Body of pancreas (tissue), 4 donors: ENCODE data around the gene TOX2. TPM values are rescaled to one million over a fixed set of nuclear protein-coding genes. Genes with fewer than 3 reads are reported as not detected.

ENCODE experiments used
- ATAC-seq: fragments of 150-250 bp; one replicate; pipeline ENCODE4 v1.9.1; 2016
- DNase-seq, 4 donors: peaks; one replicate each; pipeline ENCODE4 v3.0.0-alpha.2; 2019
- H3K27ac ChIP-seq, 4 donors: fragments of 200-600 bp; sonication (generic); 1 replicate in 3 of 4; 2 replicates in 1 of 4; pipeline versions ENCODE4 v1.5.1 to v1.6.1; 2016 to 2019; ENCODE audit warnings: mild to moderate bottlenecking in 1 of 4, mixed read lengths in 1 of 4, moderate library complexity in 1 of 4
- H3K27me3 ChIP-seq, 2 donors: fragments of 200-600 bp; sonication (generic); one replicate each; pipeline ENCODE4 v1.6.0; 2016; ENCODE audit warnings: mild to moderate bottlenecking in 1 of 2
- H3K36me3 ChIP-seq, 2 donors: fragments of 200-600 bp; sonication (generic); replicated peaks in 1 of 2; 2 replicates each; pipeline ENCODE4 v1.5.1; 2016; ENCODE audit warnings: low read depth in 2 of 2; ENCODE audit not compliant: insufficient read depth in 1 of 2
- H3K4me1 ChIP-seq: fragments of 200-600 bp; sonication (generic); one replicate; pipeline ENCODE4 v1.6.0; 2016
- H3K4me3 ChIP-seq, 2 donors: fragments of 200-600 bp; sonication (generic); 1 replicate in 1 of 2; 2 replicates in 1 of 2; pipeline ENCODE4 v1.5.1; 2016 to 2019
- H3K9me3 ChIP-seq, 3 donors: fragments of 200-600 bp; sonication (generic); 1 replicate in 2 of 3; 2 replicates in 1 of 3; pipeline ENCODE4 v1.5.1; 2016
- CTCF ChIP-seq, 7 experiments: fragments of 450-650 bp in 4 of 7; fragments of 200-600 bp in 3 of 7; sonication (generic) in 3 of 7; IDR thresholded peaks; one replicate each; pipeline ENCODE4 v1.5.1; 2016 to 2019; ENCODE audit warnings: antibody characterized with exemption in 7 of 7
- POLR2A ChIP-seq, 3 donors: fragments of 450-650 bp; IDR thresholded peaks; one replicate each; pipeline ENCODE4 v1.6.1; 2016; ENCODE audit warnings: antibody characterized with exemption in 3 of 3, mild to moderate bottlenecking in 2 of 3
- WGBS, 2 donors: methylation state at CpG; one replicate each; pipeline ENCODE4 v1.1.5; 2017; 5-methylcytosine and 5-hydroxymethylcytosine counted together
- intact Hi-C: fragments of 100-400 bp; cut with DNase I; formaldehyde crosslinking; loops from one replicate; pipeline ENCODE4 v1.15.1; 2023
- total RNA-seq, 2 donors: library from RNA; depleted of rRNA; stranded (reverse); fragments of >200 nt; gene quantifications; one replicate each; pipeline ENCODE4 v1.1.0, GENCODE V29; 2016

TOX2 gene
- total RNA-seq, 2 donors from 2014 or later = 1.8 to 2.0 TPM

DNA sequence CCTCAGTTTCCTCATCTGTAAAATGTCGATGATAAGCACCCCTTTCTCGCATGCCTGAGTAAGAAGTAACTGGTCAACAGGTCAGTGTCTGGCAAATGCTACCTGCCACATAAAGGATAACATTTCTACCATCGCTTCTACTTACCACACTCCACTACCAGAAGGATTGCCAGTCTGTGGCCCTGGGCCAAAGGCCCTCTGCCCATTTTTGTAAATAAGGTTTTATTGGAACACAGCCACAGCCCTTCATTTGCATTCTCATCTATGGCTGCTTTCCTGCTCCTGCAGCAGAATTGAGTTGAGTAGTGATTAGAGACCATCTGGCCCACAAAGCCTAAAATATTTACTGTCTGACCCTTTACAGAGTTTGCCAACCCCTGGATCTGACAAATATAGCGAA lies 121.8 kb downstream of the TOX2 start:
- intact Hi-C loops = no loop called here
- Histone ChIP-seq H3K36me3 (no peaks in the 10 kb centered on the region), H3K4me3 (no peak overlapping the region), H3K4me1 (no peaks in the 10 kb centered on the region), H3K27me3 (no peaks in the 10 kb centered on the region), H3K27ac (no peak overlapping the region), H3K9me3 (no peaks in the 10 kb centered on the region)
- TF ChIP-seq POLR2A (IDR thresholded peaks at IDR 0.05) = no peak
- TF ChIP-seq CTCF (IDR thresholded peaks at IDR 0.05) = no peak
- no peak for ATAC-seq
- DNase-seq = no peak
- 75 to 76% methylated on average over 4 of the region's 4 CpGs for WGBS, 2 donors

DNA sequence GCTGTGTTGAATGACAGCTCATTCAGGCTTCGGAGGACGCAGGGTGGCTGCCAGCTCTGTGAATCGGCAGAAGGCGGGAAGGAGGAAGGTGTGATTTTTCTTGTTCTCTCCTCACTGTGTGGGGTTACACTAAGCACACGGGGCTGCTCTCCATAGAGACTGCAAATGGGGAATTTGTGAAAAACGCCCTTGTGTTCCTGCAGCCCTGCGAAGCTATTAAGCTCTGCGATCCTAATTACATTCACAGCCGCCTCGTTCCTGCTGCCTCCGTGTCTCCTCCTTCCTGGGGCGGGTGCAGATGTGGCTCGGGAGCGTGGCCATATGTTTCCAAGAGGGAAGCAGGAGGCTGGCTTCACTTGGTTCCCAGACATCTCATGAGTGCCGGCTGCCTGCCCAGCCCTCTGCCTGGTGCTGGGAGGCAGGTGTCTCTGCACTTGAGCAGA lies 124.0 kb downstream of the TOX2 start:
- no peaks in the 10 kb centered on the region for H3K27me3 ChIP-seq
- whole genome bisulfite sequencing, 2 donors = 2 to 7% methylated on average over 15 of the region's 15 CpGs
- H3K27ac ChIP-seq = no peak overlapping the region
- intact Hi-C loops = no loop called here
- ATAC-seq (no peak), DNase-seq (peak in 1 of 4 donors; percentile 29)
- H3K36me3 ChIP-seq = no peaks in the 10 kb centered on the region
- H3K4me3 ChIP-seq = no peak overlapping the region
- no peaks in the 10 kb centered on the region for H3K4me1 ChIP-seq
- TF ChIP-seq CTCF (IDR thresholded peaks at IDR 0.05) (no peak), POLR2A (IDR thresholded peaks at IDR 0.05) (no peak)
- no peaks in the 10 kb centered on the region for H3K9me3 ChIP-seq

GRCh38 chr20:44039147-44039546 lies 124.5 kb downstream of the TOX2 start:
- no peaks in the 10 kb centered on the region for H3K27me3 ChIP-seq
- no peaks in the 10 kb centered on the region for H3K36me3 ChIP-seq
- intact Hi-C loops = no loop called here
- 67 to 100% methylated on average over 1 of the region's 1 CpG for WGBS, 2 donors
- H3K9me3 ChIP-seq = no peaks in the 10 kb centered on the region
- DNase-seq (no peak), ATAC-seq (no peak)
- TF ChIP-seq POLR2A (IDR thresholded peaks at IDR 0.05) (no peak), CTCF (IDR thresholded peaks at IDR 0.05) (no peak)
- no peak overlapping the region for H3K27ac ChIP-seq
- no peak overlapping the region for H3K4me3 ChIP-seq
- no peaks in the 10 kb centered on the region for H3K4me1 ChIP-seq

DNA sequence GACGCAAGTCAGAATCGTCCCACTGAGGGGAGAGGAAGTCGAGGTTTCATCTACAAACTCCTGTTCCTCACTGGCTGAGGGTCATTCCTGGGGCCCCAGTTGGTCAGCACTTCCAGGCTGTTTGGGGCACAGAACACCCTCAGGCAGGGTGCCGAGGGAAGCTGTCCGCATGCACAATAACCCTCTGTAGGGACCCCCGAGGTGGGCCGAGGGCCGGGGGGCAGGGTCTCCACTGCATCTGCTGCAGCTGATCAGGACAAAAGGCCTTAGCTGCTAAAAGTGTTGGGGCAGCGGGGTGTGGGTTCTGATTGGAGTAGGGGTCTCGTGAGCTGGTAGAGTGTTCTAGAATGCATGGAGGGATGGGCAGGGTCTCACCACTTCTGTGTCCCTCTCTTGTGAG lies 125.1 kb downstream of the TOX2 start:
- intact Hi-C loops = no loop called here
- Histone ChIP-seq H3K9me3 (no peaks in the 10 kb centered on the region), H3K36me3 (no peaks in the 10 kb centered on the region), H3K4me1 (no peaks in the 10 kb centered on the region), H3K27me3 (no peaks in the 10 kb centered on the region), H3K27ac (no peak overlapping the region), H3K4me3 (no peak overlapping the region)
- no peak for DNase-seq
- TF ChIP-seq POLR2A (IDR thresholded peaks at IDR 0.05) (no peak), CTCF (IDR thresholded peaks at IDR 0.05) (no peak)
- 57 to 62% methylated on average over 8 to 10 of the region's 10 CpGs for WGBS, 2 donors
- ATAC-seq = no peak

- 63 to 72% methylated on average over 5 of the region's 5 CpGs for WGBS, 2 donors
- Histone ChIP-seq H3K27ac (no peak overlapping the region), H3K36me3 (no peaks in the 10 kb centered on the region), H3K4me3 (no peak overlapping the region), H3K9me3 (no peaks in the 10 kb centered on the region), H3K27me3 (no peaks in the 10 kb centered on the region), H3K4me1 (no peaks in the 10 kb centered on the region)
- DNase-seq (no peak), ATAC-seq (no peak)
- intact Hi-C loops = no loop called here
- TF ChIP-seq POLR2A (IDR thresholded peaks at IDR 0.05) (no peak), CTCF (IDR thresholded peaks at IDR 0.05) (no peak)
Observed at GRCh38 chr20:44040202-44040915, 125.7 kb downstream of the TOX2 start.
